GM08714 (cell line): ENCODE data around the gene RHEBL1.

Experiments
- H3K4me3 ChIP-seq: fragments of 200-500 bp; sonication (Bioruptor generic); 2 replicates; pipeline ENCODE4 v1.5.1; 2014; ENCODE audit warnings: mild to moderate bottlenecking, low read length, inconsistent platforms
- ZNF274 ChIP-seq: IDR thresholded peaks from 2 replicates; pipeline ENCODE4 v1.6.1; 2012; ENCODE audit warnings: mild to moderate bottlenecking, low read depth, low read length

The RHEBL1 gene

GRCh38 chr12:49051777-49052438, 17.9 kb downstream of the RHEBL1 start:
- TF ChIP-seq ZNF274: no peak
- H3K4me3 ChIP-seq: no peak overlapping the region

DNA sequence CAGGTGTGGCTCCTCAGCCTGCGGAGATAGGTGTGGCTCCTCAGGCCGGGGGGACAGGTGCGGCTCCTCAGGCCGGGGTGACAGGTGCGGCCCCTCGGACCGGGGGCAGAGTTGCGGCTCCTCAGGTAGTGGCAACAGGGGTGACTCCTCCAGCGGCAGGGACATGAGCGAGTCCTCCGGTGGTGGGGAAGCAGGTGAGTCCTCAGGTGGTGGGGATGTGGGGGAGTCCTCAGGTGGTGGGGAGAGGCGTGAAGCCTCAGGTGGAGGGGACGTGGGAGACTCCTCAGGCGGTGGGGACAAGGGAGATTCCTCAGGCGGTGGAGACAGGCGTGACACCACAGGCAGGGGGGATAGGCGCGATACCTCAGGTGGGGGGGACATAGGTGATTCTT, 18.4 kb downstream of the RHEBL1 start:
- no peak for TF ChIP-seq ZNF274
- H3K4me3 ChIP-seq: no peak overlapping the region

DNA sequence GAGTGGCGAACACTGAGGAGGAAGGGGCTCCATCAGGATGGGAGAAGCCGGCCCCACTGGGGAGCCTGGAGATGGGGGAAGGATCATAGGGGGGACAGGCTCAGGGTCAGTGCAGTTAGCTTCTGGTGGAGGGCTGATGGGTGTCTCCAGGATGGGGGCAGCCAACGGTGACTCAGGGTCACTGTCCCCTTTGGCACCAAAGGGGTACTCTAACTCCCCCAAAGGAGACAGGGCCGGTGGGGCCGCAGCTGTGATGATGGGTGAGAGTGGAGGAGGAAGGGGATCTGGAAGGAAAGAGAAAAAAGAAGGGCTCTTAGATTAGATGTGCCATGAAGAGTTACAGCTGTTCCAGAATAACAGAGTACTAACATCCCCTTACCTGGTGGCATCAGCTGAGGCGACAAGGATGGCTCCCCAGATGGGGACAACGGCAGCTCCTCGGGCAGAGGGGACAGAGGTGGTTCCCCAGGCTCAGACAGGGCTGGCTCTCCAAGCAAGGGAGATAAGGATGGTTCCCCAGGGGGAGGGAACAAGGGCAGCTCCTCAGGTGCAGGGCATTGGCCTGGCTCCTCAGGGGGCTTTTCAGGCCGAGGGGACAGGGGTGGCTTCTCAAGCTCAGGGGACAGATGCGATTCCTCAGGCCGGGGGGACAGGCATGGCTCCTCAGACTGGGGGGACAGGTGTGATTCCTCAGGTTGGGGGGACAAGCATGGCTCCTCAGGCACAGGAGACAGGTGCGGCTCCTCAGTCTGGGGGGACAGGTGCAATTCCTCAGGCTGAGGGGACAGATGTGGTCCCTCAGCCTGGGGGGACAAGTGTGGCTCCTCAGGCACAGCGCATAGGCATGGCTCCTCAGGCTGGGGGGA, 19.0 kb downstream of the RHEBL1 start:
- H3K4me3 ChIP-seq: no peak overlapping the region
- TF ChIP-seq ZNF274: no peak

- TF ChIP-seq ZNF274: no peak
- H3K4me3 ChIP-seq: no peak overlapping the region
Observed at GRCh38 chr12:49049566-49050224, 20.1 kb downstream of the RHEBL1 start.

DNA sequence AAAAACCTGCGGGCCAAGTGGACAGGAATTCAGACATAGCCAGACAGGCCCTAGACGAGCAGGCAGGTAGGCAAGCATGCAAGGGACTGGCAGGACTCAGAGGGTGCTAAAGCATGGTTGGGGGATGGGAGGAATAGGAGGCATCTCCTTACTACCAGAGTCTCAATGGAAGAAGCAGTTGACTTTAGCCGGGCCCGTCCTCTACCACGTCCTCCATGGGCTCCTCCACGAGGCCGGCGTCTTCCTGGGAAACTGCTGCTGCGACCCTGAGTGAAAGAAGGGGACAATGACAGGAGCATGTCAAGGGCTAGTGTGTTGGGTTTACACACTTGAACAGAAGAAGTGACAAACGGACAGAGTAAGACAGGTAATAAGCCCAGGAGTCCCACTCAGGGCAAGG, 20.8 kb downstream of the RHEBL1 start:
- no peak for TF ChIP-seq ZNF274
- no peak overlapping the region for H3K4me3 ChIP-seq

DNA sequence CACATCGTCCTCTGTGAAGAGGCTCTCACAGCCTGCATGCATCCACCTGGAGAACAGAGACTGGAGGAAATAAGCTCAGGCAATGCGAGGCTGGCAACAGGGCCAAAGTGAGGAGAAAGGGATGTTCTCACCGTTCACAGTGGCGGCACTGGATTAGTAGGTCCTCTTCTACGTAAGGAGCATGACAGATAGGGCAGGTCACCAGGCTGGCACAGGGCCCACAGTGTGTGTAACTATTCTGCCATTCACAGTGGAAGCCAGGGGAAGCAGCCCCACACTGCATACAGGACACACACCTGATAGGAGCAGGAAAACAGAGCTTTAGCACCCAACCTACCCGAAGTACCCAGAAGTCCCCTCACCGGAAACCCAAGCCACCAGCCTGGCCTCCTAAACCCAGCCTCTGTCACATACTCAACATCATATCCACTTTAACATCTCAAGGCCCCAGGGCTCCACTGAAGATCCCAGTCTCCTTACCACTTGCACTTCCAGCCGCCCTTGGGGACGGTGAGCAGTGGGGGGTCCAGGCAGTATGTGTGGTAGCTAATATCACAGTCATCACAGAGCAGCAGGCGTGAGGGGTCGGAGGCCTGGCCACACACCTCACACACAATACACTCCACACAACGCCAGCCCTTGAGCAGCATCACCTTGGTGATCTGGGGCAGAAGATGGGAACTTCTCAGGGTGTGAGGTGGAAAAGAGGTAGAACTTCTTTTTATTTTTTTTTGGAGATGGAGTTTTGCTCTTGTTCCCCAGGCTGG, 23.5 kb downstream of the RHEBL1 start:
- TF ChIP-seq ZNF274: no peak
- no peak overlapping the region for H3K4me3 ChIP-seq

DNA sequence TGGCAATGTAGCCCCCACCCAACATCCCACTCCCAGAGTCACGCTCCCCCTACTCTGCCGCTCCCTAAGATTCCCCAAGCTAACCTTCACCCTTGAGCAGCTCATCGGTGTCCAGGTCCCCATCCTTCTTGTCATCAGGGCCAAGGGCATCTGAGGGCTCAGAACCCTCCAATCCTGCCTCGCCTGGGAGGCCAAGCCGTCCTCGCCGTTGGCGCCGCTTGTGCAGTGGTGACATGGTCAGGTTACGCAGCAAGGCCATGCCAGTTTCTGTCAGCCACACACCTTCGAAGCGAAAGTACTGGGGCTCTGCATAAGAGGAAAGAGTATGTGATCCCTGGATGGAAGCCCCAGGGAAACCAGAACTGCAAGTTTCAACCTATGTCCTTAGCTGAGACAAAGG, 25.1 kb downstream of the RHEBL1 start:
- TF ChIP-seq ZNF274: no peak
- no peak overlapping the region for H3K4me3 ChIP-seq

DNA sequence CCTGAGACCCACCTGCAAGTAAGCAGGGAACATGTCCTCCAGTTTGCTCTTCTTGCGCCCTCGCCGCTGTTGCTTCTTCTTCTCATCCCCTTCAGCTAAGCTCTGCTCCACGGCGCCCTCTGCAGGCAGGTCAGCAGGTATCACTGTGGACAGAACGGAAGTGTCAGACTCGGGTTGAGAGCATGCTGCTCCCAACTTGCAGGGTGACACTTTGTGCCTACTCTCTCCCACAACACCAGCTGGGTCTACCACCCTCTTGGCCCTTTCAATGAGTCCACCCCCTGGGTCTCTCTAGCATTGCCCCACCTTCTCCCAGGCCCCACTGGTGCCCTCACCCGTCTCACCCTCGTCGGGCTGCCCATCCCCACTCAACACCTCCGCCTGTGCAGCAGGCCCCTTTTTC, 25.9 kb downstream of the RHEBL1 start:
- TF ChIP-seq ZNF274: no peak
- no peak overlapping the region for H3K4me3 ChIP-seq

DNA sequence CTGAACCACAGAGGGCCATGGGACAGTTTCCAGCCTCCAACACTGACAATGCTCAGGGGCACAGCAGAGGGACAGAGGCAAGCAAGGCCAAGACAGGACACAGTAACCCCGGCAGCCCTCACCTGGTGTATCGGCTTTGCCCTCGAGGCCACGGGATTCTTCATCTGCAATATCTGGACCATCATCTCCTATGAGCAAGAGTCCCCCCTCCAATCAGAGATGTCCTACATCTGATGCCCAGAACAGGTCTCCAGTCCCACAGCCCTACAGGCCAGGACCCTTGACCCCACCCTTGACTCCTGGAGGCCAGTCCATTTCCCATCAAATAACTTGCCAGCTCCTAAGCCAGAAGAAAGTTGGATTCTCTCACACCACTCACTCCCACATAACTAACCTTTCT, 26.5 kb downstream of the RHEBL1 start:
- no peak overlapping the region for H3K4me3 ChIP-seq
- no peak for TF ChIP-seq ZNF274

DNA sequence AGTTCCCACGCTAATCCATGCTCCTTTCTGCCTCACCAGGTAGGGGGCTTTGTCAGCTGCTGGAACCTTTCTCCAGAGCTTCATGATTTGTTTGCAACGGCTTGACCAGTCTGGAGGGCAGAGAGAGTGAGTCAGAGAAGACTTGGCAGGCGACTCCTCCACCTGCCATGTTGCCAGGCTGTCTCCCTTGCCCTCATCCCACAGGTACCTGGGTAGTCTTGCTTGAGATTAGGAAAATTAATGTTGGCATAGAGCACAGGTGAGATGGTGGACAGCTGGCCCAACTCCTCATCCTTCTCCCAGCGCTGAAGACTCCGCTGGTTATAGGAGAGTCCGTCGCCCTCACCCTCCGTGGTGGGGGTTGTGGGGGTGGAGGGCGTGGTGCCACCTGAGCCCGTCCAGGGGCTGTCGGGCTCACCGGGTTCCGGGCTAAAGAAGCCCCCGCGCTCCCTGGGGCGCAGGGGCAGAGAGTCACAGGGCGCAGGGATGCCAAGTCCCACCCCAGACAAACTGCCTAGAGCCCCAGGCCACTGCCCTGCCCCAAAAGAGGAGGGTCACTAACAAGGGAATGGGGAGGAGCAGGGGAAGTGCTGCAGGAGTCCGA, 27.8 kb downstream of the RHEBL1 start:
- no peak overlapping the region for H3K4me3 ChIP-seq
- TF ChIP-seq ZNF274: no peak

DNA sequence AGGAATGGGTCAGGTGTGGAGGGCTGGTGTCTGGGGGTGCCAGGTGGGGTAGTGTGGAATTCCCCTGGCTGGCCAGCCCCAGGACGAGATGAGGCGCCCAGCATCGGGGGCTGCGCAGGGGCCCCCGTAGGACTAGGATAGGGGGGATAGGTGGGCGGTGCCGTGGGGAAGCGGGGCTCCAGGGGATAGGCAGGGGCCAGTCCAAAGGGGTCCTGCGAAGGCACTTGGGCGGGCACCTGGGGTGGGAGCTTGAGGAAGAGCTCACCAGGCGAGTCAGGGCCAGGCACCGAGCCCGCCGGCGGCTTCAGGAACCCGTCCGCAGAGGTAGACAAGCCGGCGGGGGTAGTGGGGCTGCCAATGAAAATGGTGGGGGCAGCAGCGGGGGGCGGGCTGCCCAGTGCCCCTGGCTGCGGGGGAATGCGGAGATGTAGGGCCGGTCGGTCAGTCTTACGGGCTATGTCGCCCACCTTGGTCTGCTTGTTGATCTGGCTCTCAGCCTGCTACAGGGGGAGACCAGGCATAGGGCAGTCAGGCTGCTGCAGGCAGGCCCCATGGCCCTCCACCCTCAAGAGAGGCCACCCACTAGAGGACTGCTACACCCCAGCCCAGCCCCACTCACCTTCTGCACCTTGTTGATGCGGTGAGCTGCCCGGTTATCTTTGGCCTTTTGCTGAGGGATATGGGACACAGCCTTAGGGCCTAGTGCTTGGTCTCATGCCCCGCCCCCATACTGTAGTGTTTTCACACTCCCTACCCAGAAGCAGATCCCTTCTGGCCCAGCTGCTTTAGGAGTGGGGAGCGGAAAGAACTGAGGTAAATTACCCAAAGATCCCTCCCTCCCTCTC, 28.5 kb downstream of the RHEBL1 start:
- no peak for TF ChIP-seq ZNF274
- H3K4me3 ChIP-seq: no peak overlapping the region

DNA sequence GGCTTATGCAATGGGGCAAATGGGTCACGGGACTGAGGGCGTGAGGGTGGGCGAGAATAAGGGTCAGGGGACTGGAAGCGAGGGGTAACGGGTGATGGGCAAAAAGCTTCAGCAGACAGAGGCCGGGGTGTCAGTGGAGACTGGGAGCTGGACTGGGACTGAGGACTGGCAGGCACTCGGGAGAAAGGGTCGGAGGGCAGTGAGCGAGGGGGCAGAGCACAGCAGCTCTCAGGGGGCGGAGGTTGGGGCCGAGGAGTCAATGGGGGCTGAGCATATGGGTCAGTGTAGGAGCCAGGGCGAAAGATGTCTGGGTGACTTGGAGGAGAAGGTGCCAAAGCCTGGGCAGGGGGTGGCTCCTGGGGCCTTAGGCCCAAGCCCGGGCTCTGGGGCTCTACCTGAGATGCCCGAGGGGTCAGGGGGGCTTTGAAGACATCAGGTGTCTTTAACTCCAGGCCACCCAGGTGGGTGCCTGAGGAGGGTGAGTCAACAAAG, 29.4 kb downstream of the RHEBL1 start:
- no peak for TF ChIP-seq ZNF274
- H3K4me3 ChIP-seq: no peak overlapping the region
